GM19328 (cell line): ENCODE measurements around the gene ANK3.

Experiments used
- ATAC-seq: cut with Tn5 transposase; IDR thresholded peaks from one replicate; pipeline ENCODE4 v1.9.1; 2021; ENCODE audit warnings: mild to moderate bottlenecking, moderate library complexity; ENCODE audit not compliant: unreplicated experiment

Gene ANK3

DNA sequence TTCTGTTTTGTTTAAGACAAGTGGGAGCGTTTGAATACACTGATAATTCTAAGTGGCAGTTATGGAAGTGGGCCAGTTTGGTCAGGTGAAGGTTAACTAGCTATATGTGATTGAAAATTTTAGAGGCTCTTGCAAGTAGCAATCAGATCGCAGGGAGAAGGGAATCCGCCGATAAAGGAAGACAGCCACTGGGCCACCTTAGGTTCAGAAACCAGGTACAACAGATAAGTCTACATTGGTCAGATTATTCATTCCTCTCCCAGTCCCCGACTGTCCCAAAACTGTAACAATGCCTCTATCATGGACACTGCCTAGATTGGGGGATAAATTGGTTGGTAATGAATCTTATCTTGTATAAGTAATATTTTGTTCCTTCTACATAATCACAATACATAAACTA, 8.9 kb downstream of the ANK3 start:
- ATAC-seq: no peak

DNA sequence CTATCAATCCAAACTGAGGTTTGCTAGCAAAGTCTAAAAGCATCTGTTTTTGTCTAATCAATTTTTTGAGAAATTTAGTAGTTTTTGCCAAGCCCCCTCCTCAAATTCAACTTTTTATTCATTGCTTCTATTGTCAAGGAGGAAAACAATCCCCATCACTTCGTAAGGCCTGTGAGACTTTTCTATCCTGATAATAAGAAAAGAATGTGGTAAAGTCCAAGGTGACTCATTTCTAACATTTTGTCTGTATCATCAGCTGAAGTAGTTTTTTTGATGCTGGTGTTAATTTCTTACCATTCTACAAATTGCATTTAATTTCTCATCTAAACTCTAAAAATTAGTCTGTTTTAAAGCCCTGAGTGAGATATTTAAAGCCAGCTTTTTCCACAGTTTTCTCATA, 11.7 kb downstream of the ANK3 start:
- no peak for ATAC-seq

DNA sequence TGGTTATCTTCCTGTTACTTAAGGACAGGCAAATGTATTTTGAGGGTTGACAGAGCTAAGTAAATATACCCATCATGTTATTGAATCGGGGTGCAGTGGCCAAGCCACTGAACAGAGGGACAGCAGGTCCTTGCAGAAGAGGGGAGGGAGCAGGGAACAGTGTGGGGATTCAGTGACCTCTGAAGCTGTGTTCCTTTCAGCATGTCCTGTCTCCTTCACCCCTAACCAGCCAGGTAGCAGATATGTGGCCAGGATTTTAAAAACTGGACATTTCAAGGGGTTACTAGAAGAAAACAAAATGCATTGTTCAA, 12.7 kb downstream of the ANK3 start:
- no peak for ATAC-seq

DNA sequence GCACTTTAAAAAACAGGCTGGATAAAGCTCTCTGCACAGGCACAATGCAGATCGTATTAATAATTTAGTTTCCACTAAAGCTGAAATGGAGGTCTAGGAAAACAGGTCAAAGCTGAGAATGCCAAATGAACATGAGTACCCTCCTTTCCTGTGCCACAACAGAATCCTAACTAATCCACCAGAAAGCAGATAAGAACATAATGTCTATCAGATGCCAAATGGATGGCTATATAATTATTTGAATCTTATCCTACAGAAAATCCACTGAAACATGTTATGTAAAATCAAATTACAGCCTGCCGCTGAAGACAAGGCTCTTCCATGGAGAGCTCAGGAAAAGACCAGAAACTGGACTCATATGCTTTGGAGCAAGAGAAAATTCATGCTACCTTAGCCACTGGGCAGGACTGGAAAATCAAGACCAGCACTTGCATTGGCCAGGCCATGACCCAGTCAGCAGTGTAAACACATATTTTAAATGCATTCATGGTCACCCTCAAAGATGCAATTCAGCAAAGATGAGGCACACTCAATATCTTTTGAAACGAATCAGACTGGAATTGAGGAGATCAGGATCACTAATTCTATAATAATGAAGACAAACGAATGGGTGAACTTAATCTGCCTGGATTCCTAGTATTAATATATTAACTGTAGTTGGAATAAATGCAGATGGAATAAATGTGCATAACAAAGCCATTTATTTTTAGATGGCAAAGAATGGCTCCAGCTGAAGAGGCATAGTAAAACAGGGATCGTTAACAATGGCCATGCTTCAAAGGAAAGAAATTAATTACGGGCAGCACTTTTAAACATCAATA, 13.2 kb downstream of the ANK3 start:
- no peak for ATAC-seq

DNA sequence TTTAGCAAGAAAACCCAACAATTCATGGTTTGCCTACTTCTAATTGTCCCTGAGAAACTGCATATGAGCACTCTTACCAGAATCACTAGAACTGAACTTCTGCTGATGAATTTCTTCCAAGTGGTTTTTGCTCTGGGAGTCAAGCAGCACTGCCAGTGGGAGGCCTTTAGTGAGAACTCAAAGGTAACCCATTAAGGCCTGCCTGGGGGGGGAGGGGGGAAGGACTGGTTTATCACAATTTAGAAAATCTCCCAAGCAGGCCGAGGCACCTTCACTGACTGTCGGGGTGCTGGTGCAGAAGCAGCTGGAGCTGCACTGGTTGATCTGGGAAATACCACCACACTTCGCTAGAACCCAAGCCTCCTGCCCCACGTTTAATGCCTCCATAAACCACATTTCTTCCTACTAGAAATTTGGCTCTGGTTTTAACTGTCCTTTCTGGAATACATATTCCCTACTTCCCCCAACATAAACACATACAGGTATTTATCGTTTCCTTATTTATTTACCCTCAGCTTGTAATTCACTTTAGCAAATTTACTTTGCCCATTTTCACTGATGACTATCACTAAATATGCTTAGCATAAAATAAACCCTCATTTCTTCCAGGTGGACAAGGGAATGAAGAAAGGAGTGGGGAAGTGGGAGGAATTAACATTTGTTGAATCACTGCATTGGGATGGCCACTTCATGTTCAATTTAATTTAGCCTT, 14.2 kb downstream of the ANK3 start:
- no peak for ATAC-seq

GRCh38 chr10:60374836-60375235, 14.8 kb downstream of the ANK3 start:
- no peak for ATAC-seq

DNA sequence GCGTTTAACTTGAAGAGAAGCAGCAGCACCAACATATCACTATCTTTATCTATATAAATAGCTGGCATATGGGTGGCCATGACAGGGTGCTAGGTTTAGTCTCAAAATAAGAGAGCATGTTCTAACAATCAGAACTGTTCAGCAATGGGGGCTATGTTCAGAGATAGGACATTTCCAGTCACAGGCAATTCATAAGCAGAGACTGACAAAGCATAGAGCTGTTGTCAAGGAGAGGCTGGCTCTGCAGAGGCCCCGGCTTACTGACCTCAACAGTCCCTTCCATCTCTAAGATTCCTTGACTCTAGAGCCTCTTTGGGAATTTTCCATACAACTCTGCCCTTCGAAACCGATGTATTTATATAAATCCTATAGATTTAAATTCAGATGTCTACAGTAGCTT, 17.2 kb downstream of the ANK3 start:
- ATAC-seq: no peak

- no peak for ATAC-seq
Measured at GRCh38 chr10:60369547-60369930, 20.1 kb downstream of the ANK3 start.

DNA sequence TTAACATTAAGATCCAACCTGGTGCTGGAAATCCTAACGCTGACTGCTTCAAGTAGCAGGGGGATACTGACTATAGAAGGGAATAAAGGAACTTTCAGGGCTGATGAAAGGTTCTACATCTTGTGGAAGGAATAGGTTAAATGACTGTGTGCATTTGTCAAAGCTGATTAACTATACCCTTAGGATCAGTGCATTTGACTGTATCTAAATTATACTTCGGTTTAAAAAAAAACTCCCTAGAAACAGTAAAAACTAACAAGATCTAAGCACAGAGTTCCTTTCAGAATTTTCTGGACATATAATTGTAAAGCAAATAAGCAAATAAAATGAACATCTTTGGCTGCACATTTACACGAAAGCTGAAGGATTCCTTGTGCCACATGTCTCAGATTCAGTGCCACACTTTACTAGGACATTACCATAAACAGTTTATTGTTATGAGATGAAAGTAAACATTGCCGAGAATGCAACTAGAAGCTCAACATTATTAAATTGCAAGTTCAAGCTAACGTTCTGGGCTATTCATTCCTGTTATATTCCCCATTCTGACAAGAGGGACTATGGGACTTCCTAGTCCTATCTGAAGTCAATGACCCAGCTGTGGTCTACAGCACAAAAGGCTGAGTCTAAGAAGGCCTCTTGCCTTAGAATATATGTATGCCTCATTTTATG, 20.7 kb downstream of the ANK3 start:
- no peak for ATAC-seq

DNA sequence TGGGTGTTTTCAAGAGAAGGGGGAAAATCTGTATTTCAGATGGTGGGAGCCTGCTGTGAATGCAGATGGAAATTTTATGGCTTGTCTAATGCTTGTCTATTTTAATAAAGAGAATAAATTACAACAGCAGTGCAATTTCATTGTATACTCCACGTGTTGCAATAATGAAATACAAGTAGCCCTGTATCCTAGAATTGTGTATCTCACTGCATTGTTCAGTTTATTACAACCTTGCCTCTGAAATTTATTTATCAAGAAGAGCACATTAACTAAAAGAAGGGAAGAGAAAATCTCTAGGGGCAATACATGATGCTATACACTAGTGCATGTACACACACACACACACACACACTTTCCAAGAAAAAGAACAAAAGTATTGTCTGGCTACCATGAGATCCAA, 21.8 kb downstream of the ANK3 start:
- ATAC-seq: no peak

DNA sequence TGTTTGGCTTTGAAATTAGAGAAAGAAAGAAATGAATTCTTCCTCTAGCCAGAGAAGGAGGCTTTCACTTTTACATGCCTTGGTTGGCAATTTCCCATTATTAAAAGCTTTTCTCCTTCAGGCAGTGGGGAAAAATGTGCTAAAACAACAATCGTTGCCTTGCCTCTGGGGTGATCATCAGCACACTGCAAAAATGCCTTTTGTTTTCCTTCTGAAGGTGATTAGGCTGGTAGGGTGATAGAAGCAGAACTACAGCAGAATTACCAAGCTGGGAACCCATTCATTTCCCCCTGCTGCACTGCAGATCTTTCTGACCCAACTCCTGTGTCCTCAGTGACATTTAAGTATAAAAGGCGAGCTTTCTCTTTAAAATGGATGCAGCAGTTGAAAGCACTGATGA, 22.2 kb downstream of the ANK3 start:
- no peak for ATAC-seq

DNA sequence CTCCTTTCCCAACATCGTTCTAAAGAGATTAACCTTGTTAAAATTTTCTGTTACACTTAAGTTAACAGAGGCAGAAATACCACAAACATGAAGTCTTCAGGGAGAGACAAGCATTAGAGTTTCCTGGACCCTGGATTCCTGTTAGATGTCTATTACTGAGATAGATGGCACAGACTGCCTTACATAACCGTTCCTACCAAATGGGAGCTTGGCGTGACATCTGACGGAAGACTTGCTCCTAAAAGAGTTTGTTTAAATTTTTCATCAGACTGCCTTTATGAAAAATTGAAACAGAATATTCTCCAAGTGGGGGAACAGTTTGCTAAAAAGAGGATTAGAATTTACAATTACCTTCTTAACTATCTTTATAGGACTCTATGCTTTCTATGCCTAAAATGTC, 22.7 kb downstream of the ANK3 start:
- no peak for ATAC-seq

DNA sequence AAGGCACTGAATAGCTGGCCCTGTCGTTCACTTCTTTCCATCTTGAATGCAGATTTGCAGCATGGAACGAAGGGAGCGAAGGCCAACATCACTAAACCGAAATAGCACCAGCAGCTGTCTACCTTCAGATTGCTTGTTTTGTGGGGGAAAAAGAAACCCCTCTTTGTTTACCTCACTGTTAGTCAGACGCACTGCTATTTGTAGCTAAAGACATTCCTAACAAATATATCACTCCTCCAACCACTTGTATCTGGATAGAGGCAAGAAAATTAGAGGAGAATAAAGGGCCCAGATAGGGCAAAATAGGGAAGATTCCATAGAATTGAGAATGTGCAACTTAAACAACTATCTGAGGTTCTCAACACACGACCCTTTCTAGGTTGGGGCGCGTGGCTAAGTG, 26.5 kb downstream of the ANK3 start:
- no peak for ATAC-seq

DNA sequence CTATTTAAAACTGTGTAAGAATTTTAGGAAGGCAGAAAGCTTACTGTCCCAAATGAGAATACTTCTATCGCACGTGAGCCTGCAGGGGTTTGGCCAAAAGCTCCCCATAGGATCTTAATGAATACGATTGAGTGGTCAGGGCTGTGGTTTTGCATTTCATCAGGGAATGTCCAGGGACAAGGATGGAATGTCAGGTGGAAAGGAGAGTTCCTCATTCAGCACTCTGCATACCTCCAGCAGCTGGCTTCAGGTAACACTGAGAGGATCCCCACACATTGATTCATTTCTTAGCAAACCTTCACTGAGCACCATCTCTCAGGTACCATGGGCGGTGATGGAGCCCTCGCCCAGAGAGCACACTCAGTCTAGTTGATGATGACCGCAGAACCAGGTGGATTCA, 27.2 kb downstream of the ANK3 start:
- no peak for ATAC-seq

DNA sequence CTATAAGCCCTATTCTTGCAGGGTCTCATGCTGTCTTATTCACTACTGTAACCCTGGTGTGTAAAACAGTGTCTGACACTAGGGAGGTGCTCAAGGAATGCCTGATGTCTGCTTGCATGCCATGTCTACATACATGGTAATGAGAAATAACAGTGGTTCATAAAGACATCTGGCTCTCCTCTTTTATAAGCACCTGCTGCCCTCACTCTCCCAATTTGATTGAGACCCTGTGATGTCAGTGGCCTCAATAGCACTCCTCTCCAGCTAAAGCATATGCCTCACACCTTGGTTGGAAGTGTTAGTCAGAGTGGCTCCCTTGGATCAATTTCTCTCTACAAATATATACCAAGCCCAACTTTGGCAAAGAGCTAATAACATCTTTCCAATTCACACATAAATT, 30.6 kb downstream of the ANK3 start:
- no peak for ATAC-seq

GRCh38 chr10:60358282-60358681, 31.4 kb downstream of the ANK3 start:
- ATAC-seq: peak; percentile 96

DNA sequence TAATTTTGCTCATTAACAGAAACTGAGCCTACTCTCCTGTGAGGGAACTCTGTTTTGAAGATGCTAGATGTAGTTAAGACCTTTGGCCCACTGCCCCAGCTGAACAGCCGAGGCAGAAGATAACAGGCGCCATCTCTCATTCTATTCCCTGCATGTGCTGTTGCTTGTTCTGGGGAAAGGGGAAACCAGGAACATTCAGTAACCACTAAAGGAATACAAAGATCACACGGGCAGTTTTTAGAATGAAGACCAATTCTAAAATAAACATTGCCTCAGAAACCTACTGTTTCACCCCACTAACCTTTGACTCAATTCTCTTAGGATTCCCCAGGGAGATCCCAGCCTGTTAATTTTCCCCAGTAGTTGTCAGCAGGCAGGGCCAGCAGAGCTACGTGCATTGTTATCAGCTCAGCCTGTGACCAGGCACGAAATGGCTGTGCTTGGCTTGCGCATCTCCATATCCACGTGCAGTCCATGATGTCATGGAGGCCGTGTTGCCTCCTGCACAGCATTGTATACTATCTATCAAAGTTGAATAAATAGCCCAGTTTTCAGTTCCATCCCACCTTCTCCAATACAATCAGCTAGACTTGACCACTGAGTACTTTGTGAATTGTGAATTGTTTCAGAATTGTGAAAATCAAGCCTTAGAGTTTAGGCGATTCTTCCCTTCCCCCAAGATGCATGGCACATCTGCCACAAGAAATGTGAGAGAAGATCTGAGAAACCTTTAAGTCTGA, 36.0 kb downstream of the ANK3 start:
- no peak for ATAC-seq

DNA sequence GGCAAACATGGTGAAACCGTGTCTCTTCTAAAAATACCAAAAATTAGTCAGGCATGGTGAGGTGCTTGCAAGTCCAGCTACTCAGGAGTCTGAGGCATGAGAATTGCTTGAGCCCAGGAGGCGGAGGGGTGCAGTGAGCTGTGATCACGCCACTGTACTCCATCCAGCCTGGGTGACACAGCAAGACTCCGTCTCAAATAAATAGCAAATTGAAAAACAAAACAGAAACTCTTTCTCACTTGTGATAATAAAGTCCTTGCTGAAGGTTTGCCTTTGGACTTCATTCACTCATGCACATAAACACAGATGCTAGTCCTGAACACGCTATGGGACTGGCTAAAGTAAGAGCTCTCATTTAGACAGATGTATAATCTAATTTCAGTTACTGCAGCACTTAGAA, 37.6 kb downstream of the ANK3 start:
- ATAC-seq: peak; percentile 64

DNA sequence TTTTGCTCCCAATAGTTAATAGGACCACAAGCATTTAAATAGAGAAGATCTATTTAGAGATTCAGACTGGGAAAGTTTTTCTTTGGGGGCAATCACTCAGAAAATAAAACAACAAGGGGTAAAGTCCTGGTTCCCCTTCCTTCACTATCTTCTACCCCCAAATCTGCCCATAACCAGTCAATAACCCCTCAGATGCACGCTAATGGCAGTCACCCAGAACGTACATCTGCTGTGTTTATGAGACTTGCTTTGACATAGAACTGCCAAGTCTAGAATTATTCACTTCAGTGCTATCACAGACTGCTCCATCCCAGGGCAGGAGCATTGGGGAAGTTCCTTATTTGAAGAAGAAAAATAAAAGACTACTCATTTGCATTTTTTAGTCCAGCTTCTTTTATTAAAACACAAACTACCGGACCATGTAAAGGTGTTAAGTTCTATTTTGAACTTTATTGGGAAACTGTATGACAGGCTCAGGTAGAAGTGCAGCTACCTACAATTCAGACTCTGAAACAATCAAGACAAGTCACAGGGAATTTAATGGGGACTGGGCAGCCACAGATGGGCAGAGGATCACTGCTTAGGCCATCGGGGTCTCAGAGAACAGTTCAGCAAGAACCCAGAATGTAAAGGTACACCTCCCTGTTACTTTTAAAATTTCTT, 38.4 kb downstream of the ANK3 start:
- ATAC-seq: peak; percentile 45

- ATAC-seq: no peak
Measured at GRCh38 chr10:60350400-60350799, 39.3 kb downstream of the ANK3 start.

DNA sequence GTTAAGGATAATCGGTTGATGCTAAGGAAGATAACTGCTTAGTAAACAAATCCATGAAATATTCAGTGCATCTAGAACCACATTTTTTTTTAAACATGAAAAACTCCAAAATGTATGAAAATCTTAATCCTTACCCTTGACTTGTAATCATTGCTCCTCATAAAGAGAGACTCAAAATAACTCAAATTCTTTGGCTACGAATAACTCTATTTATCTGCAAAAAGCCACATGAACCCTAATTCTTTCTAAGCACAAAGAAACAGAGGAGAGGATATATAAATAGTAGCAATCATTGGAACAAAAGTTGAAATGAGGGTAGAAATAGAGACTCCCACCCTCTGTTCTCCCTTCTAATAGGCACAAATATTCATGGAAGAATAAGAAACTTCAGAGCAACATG, 40.2 kb downstream of the ANK3 start:
- no peak for ATAC-seq
